ENCODE measurements around the gene RNPEP.
"Not testable (repeated sequence)": the region's sequence is repeated elsewhere in the genome, so short reads cannot be mapped to it uniquely, and the experiment has no call there.

The RNPEP gene

DNA sequence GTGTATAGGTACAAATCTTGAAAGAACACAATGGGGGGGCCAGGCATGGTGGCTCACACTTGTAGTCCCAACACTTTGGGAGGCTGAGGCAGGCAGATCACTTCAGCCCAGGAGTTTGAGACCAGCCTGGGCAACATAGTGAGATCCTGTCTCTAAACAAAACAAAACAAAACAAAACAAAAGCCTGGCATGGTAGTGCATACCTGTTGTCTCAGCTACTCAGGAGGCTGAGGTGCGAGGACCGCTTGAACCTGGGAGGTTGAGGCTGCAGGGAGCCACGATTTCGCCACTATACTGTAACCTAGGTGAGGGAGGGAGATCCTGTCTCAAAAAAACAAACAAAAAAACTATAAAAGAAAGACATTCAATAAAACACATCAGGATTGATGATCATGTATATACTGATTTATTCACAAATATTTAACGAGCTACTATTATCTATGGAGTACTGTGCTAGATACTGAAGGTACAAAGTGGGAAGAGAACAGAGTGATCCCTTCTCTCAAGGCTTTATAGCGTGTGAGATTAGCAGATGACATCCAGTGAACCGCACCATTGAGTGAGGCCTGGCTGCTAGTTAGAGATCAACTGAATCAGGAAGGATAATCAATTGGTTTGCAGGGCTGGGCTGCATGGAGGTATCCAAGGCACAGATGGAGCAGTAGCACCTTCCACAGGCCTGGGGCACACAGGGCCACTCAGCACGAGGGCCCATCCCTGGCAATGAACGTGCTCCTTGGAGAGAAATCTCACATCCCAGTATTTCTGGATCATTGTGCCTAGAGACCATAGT, 54.3 kb downstream of the RNPEP start:
- no peak for DNase-seq (ENCODE audit: low read depth, low spot score)

DNA sequence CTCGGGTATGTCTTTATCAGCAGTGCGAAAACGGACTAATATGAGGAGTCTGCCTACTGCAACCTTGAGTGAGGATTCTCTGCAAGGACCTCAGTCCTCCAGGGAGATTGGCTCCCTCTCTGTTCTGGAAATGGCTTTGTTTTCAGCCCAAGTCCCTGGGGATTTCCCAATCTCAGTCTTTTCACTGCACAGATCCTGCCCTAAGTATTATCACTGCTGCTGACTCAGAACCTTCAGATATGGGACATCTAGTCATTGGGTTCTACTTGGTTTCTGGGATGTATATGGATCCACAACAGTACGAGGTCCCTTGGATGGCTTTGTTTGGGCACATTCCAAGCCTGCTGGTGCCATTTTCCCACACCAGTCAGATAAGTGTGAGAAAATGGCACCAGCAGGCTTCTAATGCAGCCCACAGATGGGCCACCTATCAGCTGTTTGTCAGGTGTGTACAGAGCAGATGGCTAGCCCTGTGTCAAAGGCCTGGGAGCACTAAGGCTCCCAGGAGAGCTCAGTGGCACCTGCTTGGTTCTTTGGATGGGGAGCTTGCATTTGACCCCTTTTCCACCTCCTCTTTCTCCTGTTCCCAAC, 55.4 kb downstream of the RNPEP start:
- DNase-seq (ENCODE audit: low read depth, low spot score) = no peak

DNA sequence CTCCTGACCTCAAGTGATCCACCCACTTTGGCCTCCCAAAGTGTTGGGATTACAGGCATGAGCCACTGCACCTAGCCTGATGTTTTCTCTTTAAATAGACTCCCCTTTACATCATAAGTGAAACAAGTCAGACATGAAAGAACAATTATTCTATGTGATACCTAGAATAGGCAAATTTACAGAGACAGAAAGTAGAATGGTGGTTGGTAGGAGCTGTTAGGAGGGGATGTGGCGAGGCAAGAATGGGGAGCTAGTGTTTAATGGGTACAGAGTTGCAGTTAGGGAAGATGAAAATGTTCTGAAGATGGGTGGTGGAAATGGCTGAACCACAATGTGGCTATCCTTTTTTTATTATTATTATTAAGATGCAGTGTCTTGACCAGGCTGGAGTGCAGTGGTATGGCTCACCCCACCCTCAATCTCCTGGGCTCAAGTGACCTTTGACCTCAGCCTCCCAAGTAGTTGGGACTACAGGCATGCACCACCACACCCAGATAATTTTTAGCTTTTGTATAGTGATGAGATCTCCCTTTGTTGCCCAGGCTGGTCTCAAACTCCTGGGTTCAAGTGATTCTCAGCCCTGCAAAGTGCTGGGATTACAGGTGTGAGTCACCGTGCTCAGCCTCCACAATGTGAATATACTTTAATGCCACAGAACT, 56.4 kb downstream of the RNPEP start:
- no peak for DNase-seq (ENCODE audit: low read depth, low spot score)

DNA sequence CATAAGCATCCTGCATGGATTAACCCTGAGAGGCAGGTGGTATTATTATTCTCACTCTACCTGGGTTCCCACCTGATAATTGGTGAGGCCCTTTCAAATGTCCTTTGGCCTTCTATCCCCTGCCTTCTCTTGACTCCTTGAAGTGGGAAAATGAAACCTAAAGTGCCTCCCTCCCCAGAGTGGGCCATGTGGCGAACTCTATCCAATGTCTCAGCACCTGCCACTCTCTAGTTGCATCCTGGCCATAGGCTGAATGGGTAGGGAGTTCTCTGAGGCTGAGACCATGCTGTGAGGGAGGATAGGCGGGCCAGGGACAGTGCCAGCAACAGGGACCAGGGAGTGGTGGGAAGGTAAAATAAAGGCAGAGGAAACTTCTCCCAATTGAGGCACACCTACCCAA, 63.3 kb downstream of the RNPEP start:
- DNase-seq (ENCODE audit: low read depth, low spot score) = no peak

DNA sequence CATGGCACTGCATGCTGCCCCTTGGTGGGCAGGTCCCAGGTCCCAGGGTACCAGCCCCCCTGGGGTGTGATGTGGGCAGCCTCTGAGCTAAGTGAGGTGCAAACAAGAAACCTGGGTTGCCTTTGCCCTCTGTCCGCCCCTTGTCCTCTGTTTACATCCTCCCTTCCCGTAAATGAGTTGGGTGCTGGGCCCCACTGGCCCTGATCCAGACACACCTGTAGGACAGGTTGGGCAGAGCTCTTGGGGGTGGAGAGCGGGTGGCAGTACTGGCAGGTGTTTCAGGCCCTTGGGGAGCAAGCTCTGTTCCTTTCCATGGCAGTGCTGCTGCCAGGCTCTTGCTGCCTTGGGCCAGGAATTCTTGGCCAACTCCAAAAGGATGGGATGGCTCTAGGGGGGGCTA, 63.8 kb downstream of the RNPEP start:
- DNase-seq (ENCODE audit: low read depth, low spot score) = no peak

DNA sequence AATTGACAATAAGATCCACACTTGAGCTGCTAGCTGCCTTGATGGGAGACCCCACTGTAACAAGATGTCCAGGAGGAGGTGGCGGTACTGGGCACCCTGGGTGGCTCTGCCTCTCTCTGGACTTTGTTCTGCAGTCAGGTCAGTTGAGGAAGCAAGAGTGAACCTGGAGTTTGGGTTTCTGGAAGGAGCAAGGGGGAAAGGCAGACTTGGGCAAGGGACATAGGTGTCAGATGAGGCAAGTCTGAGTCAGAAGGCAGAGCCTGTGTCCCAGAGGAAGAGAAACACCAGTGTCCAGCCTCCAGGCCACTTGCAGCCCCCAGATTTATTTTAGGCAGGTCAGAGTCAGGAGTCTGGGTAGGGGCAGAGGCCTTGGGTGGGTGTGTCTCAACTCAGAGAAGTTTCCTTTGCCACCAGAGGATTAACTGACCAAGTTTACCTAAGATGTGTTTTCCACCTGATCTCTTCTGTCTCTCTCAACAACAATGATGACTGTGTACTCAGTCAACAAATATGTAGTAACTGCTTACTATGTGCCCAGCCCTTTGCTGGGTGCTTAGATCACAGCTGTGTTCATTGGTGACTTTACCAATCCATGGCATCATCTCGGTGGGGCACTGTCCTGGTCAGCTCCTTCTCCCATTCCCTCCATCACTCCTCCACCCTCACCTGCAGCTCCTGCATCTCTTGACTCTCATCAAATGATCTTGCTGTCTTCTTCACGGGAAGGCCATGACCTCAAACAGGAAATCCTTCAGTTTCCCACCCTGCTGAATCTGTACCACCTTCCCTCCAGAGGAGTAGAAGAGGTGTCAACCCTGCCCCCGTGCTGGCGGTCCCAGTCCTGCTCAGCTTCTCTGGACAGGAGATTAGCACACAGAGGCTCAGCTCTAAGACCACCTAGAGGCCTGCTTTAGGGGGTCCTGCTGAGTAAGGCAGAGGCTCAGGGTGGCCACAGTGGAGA, 64.6 kb downstream of the RNPEP start:
- DNase-seq (ENCODE audit: low read depth, low spot score) = no peak

DNA sequence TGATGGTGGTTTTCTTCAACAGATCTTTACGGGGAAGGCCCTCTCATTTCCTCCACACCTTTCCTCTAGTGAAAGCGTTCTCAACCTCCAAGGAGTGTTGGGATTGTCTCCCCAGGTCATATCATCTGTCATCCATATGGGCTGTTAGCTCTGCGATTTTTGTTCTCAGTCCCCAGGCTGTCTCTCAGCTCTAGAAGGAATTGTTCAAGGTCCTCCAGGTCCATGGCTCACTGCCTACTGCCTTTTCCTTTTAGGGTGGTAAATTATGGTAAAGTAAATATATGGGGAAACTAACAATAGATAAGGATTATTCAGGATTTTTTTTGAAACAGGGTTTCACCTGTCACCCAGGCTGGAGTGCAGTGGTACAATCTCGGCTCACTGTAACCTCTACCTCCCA, 65.5 kb downstream of the RNPEP start:
- no peak for DNase-seq (ENCODE audit: low read depth, low spot score)

DNA sequence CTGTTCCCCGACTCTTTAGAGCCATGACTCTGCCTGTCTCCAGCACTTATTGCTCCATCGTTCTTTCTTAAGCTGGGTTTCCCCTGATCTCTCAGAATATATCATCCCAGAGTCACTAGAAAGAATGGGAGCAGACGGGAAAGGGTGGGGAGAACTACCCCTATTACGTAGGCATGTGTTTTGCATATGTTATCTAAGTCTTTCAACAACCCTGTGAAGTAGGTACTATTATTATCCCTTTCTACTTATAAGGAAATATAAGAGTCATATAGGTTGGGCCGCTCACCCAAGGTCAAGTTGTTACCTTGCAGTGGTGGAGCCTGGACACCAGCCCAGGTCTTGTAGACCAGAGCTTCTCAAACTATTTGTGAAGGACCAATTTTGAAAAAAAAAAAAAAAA, 66.7 kb downstream of the RNPEP start:
- DNase-seq (ENCODE audit: low read depth, low spot score) = no peak

DNA sequence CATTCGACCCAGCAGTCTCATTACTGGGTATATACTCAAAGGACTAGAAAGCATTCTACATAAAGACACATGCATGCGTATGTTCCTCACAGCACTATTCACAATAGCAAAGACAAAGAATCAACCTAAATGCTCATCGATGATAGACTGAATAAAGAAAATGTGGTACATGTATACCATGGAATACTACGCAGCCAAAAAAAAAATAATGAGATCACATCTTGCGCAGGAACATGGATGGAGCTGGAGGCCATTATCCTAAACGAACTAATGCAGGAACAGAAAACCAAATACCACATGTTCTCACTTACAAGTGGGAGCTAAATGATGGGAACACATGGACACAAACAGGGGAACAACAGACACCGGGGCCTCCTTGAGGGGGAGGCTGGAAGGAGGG, 71.6 kb downstream of the RNPEP start:
- DNase-seq (ENCODE audit: low read depth, low spot score) = no peak

DNA sequence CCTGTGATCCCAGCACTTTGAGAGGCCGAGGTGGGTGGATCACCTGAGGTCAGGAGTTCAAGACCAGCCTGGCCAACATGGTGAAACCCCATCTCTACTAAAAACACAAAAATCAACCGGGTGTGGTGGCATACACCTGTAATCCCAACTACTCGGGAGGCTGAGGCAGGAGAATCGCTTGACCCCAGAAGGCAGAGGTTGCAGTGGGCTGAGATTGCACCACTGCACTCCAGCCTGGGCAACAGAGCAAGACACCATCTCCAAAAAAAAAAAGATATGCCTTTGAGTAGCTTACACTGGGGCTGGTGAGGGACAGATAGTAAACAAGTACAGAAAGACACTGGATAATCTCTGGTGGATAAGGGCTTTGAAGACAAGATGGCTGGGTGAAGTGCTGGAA, 72.2 kb downstream of the RNPEP start:
- DNase-seq (ENCODE audit: low read depth, low spot score) = not testable (repeated sequence)
